Stomach smooth muscle (tissue), 2 donors: ENCODE results near the gene DENND5A.

Source experiments
- H3K27ac ChIP-seq: one replicate; pipeline ENCODE4 v1.7.0; 2013; ENCODE audit warnings: mild to moderate bottlenecking, low read length, inconsistent platforms
- H3K27me3 ChIP-seq, 2 donors: one replicate each; pipeline ENCODE4 v1.7.0; 2013; ENCODE audit warnings: low read length in 2 of 2; ENCODE audit not compliant: insufficient read depth in 2 of 2, control insufficient read depth in 1 of 2
- H3K36me3 ChIP-seq, 2 donors: one replicate each; pipeline ENCODE4 v1.7.0; 2013; ENCODE audit warnings: low read length in 2 of 2; ENCODE audit not compliant: control insufficient read depth in 2 of 2, insufficient read depth in 2 of 2
- H3K4me1 ChIP-seq: one replicate; pipeline ENCODE4 v1.7.0; 2013; ENCODE audit warnings: low read length; ENCODE audit not compliant: control insufficient read depth, insufficient read depth
- H3K4me3 ChIP-seq, 2 donors: one replicate each; pipeline ENCODE4 v1.7.0; 2013; ENCODE audit warnings: low read length in 2 of 2
- H3K9ac ChIP-seq, 2 donors: one replicate each; pipeline ENCODE4 v1.7.0; 2013; ENCODE audit warnings: low read length in 2 of 2, mild to moderate bottlenecking in 1 of 2
- H3K9me3 ChIP-seq, 2 donors: one replicate each; pipeline ENCODE4 v1.7.0; 2013; ENCODE audit warnings: low read length in 2 of 2; ENCODE audit not compliant: control insufficient read depth in 2 of 2
- donor health status: healthy.
- donor health status: Pancreatic carcinoma.

DENND5A gene

GRCh38 chr11:9280655-9281301 lies 15.6 kb upstream of the DENND5A start:
- H3K27ac ChIP-seq: no peak overlapping the region
- no peak overlapping the region for H3K4me3 ChIP-seq
- H3K27me3 ChIP-seq: no peaks in the 10 kb centered on the region
- H3K9me3 ChIP-seq: no peaks in the 10 kb centered on the region
- H3K36me3 ChIP-seq: peaks cover 0 to 5% of the 10 kb centered on the region in 2 donors
- no peak overlapping the region for H3K9ac ChIP-seq
- no peaks in the 10 kb centered on the region for H3K4me1 ChIP-seq

- Histone ChIP-seq H3K4me3 (no peak overlapping the region), H3K4me1 (peaks cover 6% of the 10 kb centered on the region), H3K9me3 (no peaks in the 10 kb centered on the region), H3K27me3 (no peaks in the 10 kb centered on the region), H3K9ac (no peak overlapping the region), H3K36me3 (peaks cover 0 to 5% of the 10 kb centered on the region in 2 donors), H3K27ac (no peak overlapping the region)
Measured at GRCh38 chr11:9277176-9277575, 12.0 kb upstream of the DENND5A start.

GRCh38 chr11:9276571-9276970 lies 11.4 kb upstream of the DENND5A start:
- H3K27ac ChIP-seq: no peak overlapping the region
- H3K9ac ChIP-seq: no peak overlapping the region
- no peaks in the 10 kb centered on the region for H3K27me3 ChIP-seq
- H3K36me3 ChIP-seq: peaks cover 0 to 5% of the 10 kb centered on the region in 2 donors
- H3K4me1 ChIP-seq: peaks cover 6% of the 10 kb centered on the region
- no peak overlapping the region for H3K4me3 ChIP-seq
- no peaks in the 10 kb centered on the region for H3K9me3 ChIP-seq

GRCh38 chr11:9274499-9275258 lies 9.5 kb upstream of the DENND5A start:
- no peak overlapping the region for H3K4me3 ChIP-seq
- no peaks in the 10 kb centered on the region for H3K9me3 ChIP-seq
- no peaks in the 10 kb centered on the region for H3K27me3 ChIP-seq
- H3K36me3 ChIP-seq: peaks cover 0 to 3% of the 10 kb centered on the region in 2 donors
- H3K4me1 ChIP-seq: peaks cover 6% of the 10 kb centered on the region
- no peak overlapping the region for H3K27ac ChIP-seq
- no peak overlapping the region for H3K9ac ChIP-seq

GRCh38 chr11:9273376-9274336 lies 8.5 kb upstream of the DENND5A start:
- Histone ChIP-seq H3K9ac (no peak overlapping the region), H3K27me3 (no peaks in the 10 kb centered on the region), H3K27ac (no peak overlapping the region), H3K36me3 (peaks cover 0 to 3% of the 10 kb centered on the region in 2 donors), H3K9me3 (no peaks in the 10 kb centered on the region), H3K4me3 (no peak overlapping the region), H3K4me1 (peaks cover 6% of the 10 kb centered on the region)

- Histone ChIP-seq H3K27me3 (no peaks in the 10 kb centered on the region), H3K36me3 (no peaks in the 10 kb centered on the region), H3K9me3 (no peaks in the 10 kb centered on the region), H3K9ac (no peak overlapping the region), H3K27ac (no peak overlapping the region), H3K4me1 (peaks cover 8% of the 10 kb centered on the region), H3K4me3 (no peak overlapping the region)
Measured at GRCh38 chr11:9269492-9270013, 4.4 kb upstream of the DENND5A start.

GRCh38 chr11:9267680-9268079 lies 2.5 kb upstream of the DENND5A start:
- Histone ChIP-seq H3K4me1 (peaks cover 8% of the 10 kb centered on the region), H3K9me3 (no peaks in the 10 kb centered on the region), H3K36me3 (no peaks in the 10 kb centered on the region), H3K4me3 (no peak overlapping the region), H3K27me3 (no peaks in the 10 kb centered on the region), H3K9ac (no peak overlapping the region), H3K27ac (no peak overlapping the region)

- H3K27ac ChIP-seq: no peak overlapping the region
- H3K36me3 ChIP-seq: no peaks in the 10 kb centered on the region
- H3K9me3 ChIP-seq: no peaks in the 10 kb centered on the region
Measured at GRCh38 chr11:9266926-9267325, 1.8 kb upstream of the DENND5A start.

GRCh38 chr11:9266132-9266736 lies 1.1 kb upstream of the DENND5A start:
- Histone ChIP-seq H3K9me3 (no peaks in the 10 kb centered on the region), H3K27me3 (no peaks in the 10 kb centered on the region), H3K27ac (no peak overlapping the region), H3K4me3 (no peak overlapping the region), H3K9ac (no peak overlapping the region), H3K4me1 (peaks cover 8% of the 10 kb centered on the region), H3K36me3 (no peaks in the 10 kb centered on the region)

More at GRCh38 chr11:9266926-9267325, 1.8 kb upstream of the DENND5A start:
- Histone ChIP-seq H3K4me3 (no peak overlapping the region), H3K4me1 (peaks cover 8% of the 10 kb centered on the region), H3K27me3 (no peaks in the 10 kb centered on the region), H3K9ac (no peak overlapping the region)
